Neuronal stem cell (in vitro differentiated cells): ENCODE results near the gene ENOX2.

Experiments used
- DNase-seq: peaks from one replicate; pipeline ENCODE4 v3.0.0-alpha.2; 2013; ENCODE audit warnings: low spot score
- H2AFZ ChIP-seq: one replicate; pipeline ENCODE4 v1.6.1; 2013; ENCODE audit warnings: mild to moderate bottlenecking, low read length, inconsistent platforms
- H2AK5ac ChIP-seq: 2 replicates; pipeline ENCODE4 v1.6.1; 2013; ENCODE audit warnings: low read depth, mild to moderate bottlenecking, inconsistent platforms, low read length, moderate library complexity, mixed read lengths
- H2BK120ac ChIP-seq: 2 replicates; pipeline ENCODE4 v1.6.1; 2013; ENCODE audit warnings: low read depth, mild to moderate bottlenecking, inconsistent platforms, low read length, moderate library complexity, mixed read lengths
- H2BK12ac ChIP-seq: one replicate; pipeline ENCODE4 v1.6.1; 2013; ENCODE audit warnings: low read length, inconsistent platforms
- H2BK15ac ChIP-seq: 2 replicates; pipeline ENCODE4 v1.6.1; 2013; ENCODE audit warnings: mild to moderate bottlenecking, low read length, inconsistent platforms, mixed read lengths
- H2BK5ac ChIP-seq: one replicate; pipeline ENCODE4 v1.6.1; 2013; ENCODE audit warnings: inconsistent platforms, mild to moderate bottlenecking, low read length, moderate library complexity
- H3K14ac ChIP-seq: one replicate; pipeline ENCODE4 v1.6.1; 2013; ENCODE audit warnings: low read length, inconsistent platforms
- H3K18ac ChIP-seq: 2 replicates; pipeline ENCODE4 v1.6.1; 2013; ENCODE audit warnings: low read length, inconsistent platforms
- H3K23ac ChIP-seq: 2 replicates; pipeline ENCODE4 v1.6.1; 2013; ENCODE audit warnings: low read depth, mild to moderate bottlenecking, mixed read lengths, low read length, inconsistent platforms; ENCODE audit not compliant: poor library complexity
- H3K27ac ChIP-seq: replicated peaks from 3 replicates; pipeline ENCODE4 v1.5.1; 2013; ENCODE audit warnings: low read length, inconsistent platforms
- H3K27me3 ChIP-seq, 3 experiments: 2 replicates each; pipeline ENCODE4 v1.6.1; 2013; ENCODE audit warnings: low read length in 3 of 3, mild to moderate bottlenecking in 2 of 3, inconsistent platforms in 1 of 3, low read depth in 1 of 3, mixed read lengths in 1 of 3, moderate library complexity in 1 of 3; ENCODE audit not compliant: control insufficient read depth in 3 of 3, insufficient read depth in 3 of 3
- H3K36me3 ChIP-seq, 2 donors: replicated peaks in 1 of 2; 2 replicates each; pipeline ENCODE4 v1.6.1; 2013; ENCODE audit warnings: low read length in 2 of 2; ENCODE audit not compliant: control insufficient read depth in 2 of 2, insufficient read depth in 2 of 2
- H3K4ac ChIP-seq: 2 replicates; pipeline ENCODE4 v1.6.1; 2013; ENCODE audit warnings: inconsistent platforms, mild to moderate bottlenecking, low read length, moderate library complexity
- H3K4me1 ChIP-seq, 2 donors: 1 replicate in 1 of 2; 2 replicates in 1 of 2; pipeline ENCODE4 v1.6.1; 2013; ENCODE audit warnings: low read length in 2 of 2, low read depth in 1 of 2; ENCODE audit not compliant: control insufficient read depth in 2 of 2, insufficient read depth in 1 of 2
- H3K4me2 ChIP-seq: one replicate; pipeline ENCODE4 v1.6.1; 2013; ENCODE audit warnings: mild to moderate bottlenecking, low read length, inconsistent platforms; ENCODE audit not compliant: insufficient read depth, poor library complexity, severe bottlenecking
- H3K4me3 ChIP-seq, 2 donors: 2 replicates each; pipeline ENCODE4 v1.5.1; 2013; ENCODE audit warnings: low read length in 2 of 2, mild to moderate bottlenecking in 2 of 2, inconsistent platforms in 1 of 2, moderate library complexity in 1 of 2
- H3K79me1 ChIP-seq: one replicate; pipeline ENCODE4 v1.6.1; 2013; ENCODE audit warnings: low read depth, mild to moderate bottlenecking, inconsistent platforms, low read length, moderate library complexity
- H3K9ac ChIP-seq: one replicate; pipeline ENCODE4 v1.6.1; 2013; ENCODE audit warnings: mild to moderate bottlenecking, low read depth, low read length, inconsistent platforms; ENCODE audit not compliant: poor library complexity
- H3K9me3 ChIP-seq, 2 donors: replicated peaks in 1 of 2; 2 replicates each; pipeline versions ENCODE3 to v1.6.1; 2013; ENCODE audit warnings: low read length in 2 of 2, mild to moderate bottlenecking in 2 of 2, inconsistent platforms in 1 of 2, low read depth in 1 of 2, mixed read lengths in 1 of 2, moderate library complexity in 1 of 2; ENCODE audit not compliant: control insufficient read depth in 2 of 2, insufficient read depth in 1 of 2
- H4K8ac ChIP-seq: one replicate; pipeline ENCODE4 v1.6.1; 2013; ENCODE audit warnings: low read depth, mild to moderate bottlenecking, inconsistent platforms, low read length, moderate library complexity
- H4K91ac ChIP-seq: one replicate; pipeline ENCODE4 v1.6.1; 2013; ENCODE audit warnings: low read length, low read depth, mild to moderate bottlenecking, inconsistent platforms; ENCODE audit not compliant: poor library complexity
- WGBS, 2 donors: extraction: QIAGEN DNeasy Blood & Tissue Kit; methylation state at CpG; one replicate each; pipeline ENCODE4 v1.1.7; 2013; ENCODE audit warnings: missing lambda C conversion rate in 2 of 2, mixed read lengths in 1 of 2; ENCODE audit not compliant: insufficient read length in 2 of 2, insufficient replicate concordance in 1 of 2; ENCODE audit errors: extremely low coverage in 2 of 2; 5-methylcytosine and 5-hydroxymethylcytosine counted together

The ENOX2 gene

GRCh38 chrX:130649738-130650137 is 253.3 kb downstream of the ENOX2 start:
- H3K4me3 ChIP-seq = no peak overlapping the region
- no peak overlapping the region for H2BK12ac ChIP-seq
- no peak overlapping the region for H3K14ac ChIP-seq
- no peak for DNase-seq
- no peak overlapping the region for H3K27ac ChIP-seq
- no peaks in the 10 kb centered on the region for H3K4me1 ChIP-seq
- H2AK5ac ChIP-seq = no peak overlapping the region
- H3K36me3 ChIP-seq = no peaks in the 10 kb centered on the region
- H3K9me3 ChIP-seq = no peaks in the 10 kb centered on the region
- no peak overlapping the region for H4K91ac ChIP-seq
- no peak overlapping the region for H2BK5ac ChIP-seq
- H4K8ac ChIP-seq = no peak overlapping the region
- H3K23ac ChIP-seq = no peak overlapping the region
- H3K79me1 ChIP-seq = no peaks in the 10 kb centered on the region
- no peak overlapping the region for H2BK15ac ChIP-seq
- H3K4ac ChIP-seq = no peak overlapping the region
- no peak overlapping the region for H3K9ac ChIP-seq
- no peaks in the 10 kb centered on the region for H3K27me3 ChIP-seq
- no peak overlapping the region for H2AFZ ChIP-seq
- no peak overlapping the region for H3K4me2 ChIP-seq
- H3K18ac ChIP-seq = no peak overlapping the region
- no peak overlapping the region for H2BK120ac ChIP-seq

DNA sequence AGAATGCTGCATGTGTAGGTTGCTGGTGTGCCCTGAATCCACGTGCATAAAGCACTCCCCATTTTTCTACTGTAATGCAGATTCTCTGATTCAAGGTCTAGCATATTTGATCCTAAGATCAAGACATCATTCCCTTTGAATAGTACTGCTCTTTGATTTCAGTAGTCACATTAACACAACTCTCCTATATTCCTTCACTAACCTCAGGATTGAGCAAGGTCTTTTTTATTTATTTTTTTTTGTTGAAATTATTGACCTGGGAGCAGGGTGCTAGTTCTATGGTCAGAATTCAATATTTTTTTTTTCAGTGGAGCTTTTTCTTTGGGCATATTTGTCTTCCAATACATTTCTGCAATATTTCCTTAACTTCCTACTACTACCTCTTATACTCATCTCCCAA is 255.5 kb downstream of the ENOX2 start:
- no peak overlapping the region for H4K91ac ChIP-seq
- H3K4me1 ChIP-seq = no peaks in the 10 kb centered on the region
- no peak overlapping the region for H2AK5ac ChIP-seq
- no peak overlapping the region for H3K14ac ChIP-seq
- no peak overlapping the region for H2BK5ac ChIP-seq
- no peak overlapping the region for H3K9ac ChIP-seq
- H4K8ac ChIP-seq = no peak overlapping the region
- H3K27me3 ChIP-seq = no peaks in the 10 kb centered on the region
- no peak overlapping the region for H3K4me2 ChIP-seq
- H3K36me3 ChIP-seq = no peaks in the 10 kb centered on the region
- no peak overlapping the region for H2BK120ac ChIP-seq
- H3K27ac ChIP-seq = no peak overlapping the region
- H3K79me1 ChIP-seq = no peaks in the 10 kb centered on the region
- H3K18ac ChIP-seq = no peak overlapping the region
- no peak overlapping the region for H2AFZ ChIP-seq
- no peak overlapping the region for H2BK15ac ChIP-seq
- H3K4me3 ChIP-seq = no peak overlapping the region
- H2BK12ac ChIP-seq = no peak overlapping the region
- no peak overlapping the region for H3K23ac ChIP-seq
- no peak overlapping the region for H3K4ac ChIP-seq
- H3K9me3 ChIP-seq = no peaks in the 10 kb centered on the region
- no CpG with 5 or more reads among the region's 1 CpG for WGBS, 2 donors
- no peak for DNase-seq

DNA sequence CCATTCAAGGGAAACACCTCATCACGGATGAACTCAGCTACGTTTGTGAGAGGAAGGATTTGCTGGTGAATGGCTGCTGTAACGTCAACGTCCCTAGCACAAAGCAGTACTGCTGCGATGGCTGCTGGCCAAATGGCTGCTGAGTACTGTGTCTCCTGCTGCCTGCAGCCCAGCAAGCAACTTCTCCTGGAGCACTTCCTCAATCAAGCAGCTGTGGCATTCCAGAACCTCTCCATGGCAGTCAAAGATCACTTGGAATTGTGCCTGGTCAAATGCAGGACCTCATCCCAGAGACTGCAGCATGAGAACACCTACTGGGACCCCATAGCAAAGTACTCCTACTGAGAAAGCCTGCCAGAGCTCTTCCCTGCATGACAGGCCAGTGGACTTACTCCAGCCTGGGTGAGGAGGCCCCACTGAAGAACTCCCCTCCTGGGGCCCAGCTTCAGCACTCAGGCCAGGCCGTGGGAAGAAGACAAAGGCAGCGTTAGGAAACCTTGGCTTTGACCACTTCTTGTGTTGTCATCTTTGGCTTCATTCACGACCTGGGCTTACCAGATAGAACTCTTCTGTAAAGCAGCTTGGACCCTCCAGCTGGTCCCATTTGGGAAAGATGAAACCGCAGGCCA is 256.9 kb downstream of the ENOX2 start:
- Histone ChIP-seq H3K4me3 (no peak overlapping the region), H3K4me2 (no peak overlapping the region), H3K9me3 (no peaks in the 10 kb centered on the region), H3K27me3 (no peaks in the 10 kb centered on the region), H3K4me1 (no peaks in the 10 kb centered on the region), H2BK12ac (no peak overlapping the region), H3K23ac (no peak overlapping the region), H2BK120ac (no peak overlapping the region), H3K4ac (no peak overlapping the region), H3K36me3 (no peaks in the 10 kb centered on the region), H4K91ac (no peak overlapping the region), H2AK5ac (no peak overlapping the region), H3K18ac (no peak overlapping the region), H3K79me1 (no peaks in the 10 kb centered on the region), H3K14ac (no peak overlapping the region), H2AFZ (no peak overlapping the region), H3K9ac (no peak overlapping the region), H3K27ac (no peak overlapping the region), H4K8ac (no peak overlapping the region), H2BK5ac (no peak overlapping the region), H2BK15ac (no peak overlapping the region)
- no peak for DNase-seq
- no CpG with 5 or more reads among the region's 9 CpGs for WGBS, 2 donors

GRCh38 chrX:130637591-130637990 is 265.4 kb downstream of the ENOX2 start:
- H2BK5ac ChIP-seq = no peak overlapping the region

More at GRCh38 chrX:130637591-130637990, 265.4 kb downstream of the ENOX2 start:
- H3K36me3 ChIP-seq = no peaks in the 10 kb centered on the region
- no peak overlapping the region for H3K14ac ChIP-seq
- H3K27ac ChIP-seq = no peak overlapping the region
- H3K27me3 ChIP-seq = no peaks in the 10 kb centered on the region
- no peak overlapping the region for H4K8ac ChIP-seq
- H3K4me2 ChIP-seq = no peak overlapping the region
- no CpG with 5 or more reads among the region's 3 CpGs for WGBS, 2 donors
- DNase-seq = no peak
- H4K91ac ChIP-seq = no peak overlapping the region
- H3K4me3 ChIP-seq = no peak overlapping the region
- H3K18ac ChIP-seq = no peak overlapping the region
- no peak overlapping the region for H3K4ac ChIP-seq
- H2BK120ac ChIP-seq = no peak overlapping the region
- no peak overlapping the region for H2AFZ ChIP-seq
- H2AK5ac ChIP-seq = no peak overlapping the region
- no peak overlapping the region for H3K23ac ChIP-seq
- H3K4me1 ChIP-seq = peaks cover 0 to 3% of the 10 kb centered on the region in 2 donors
- H3K9ac ChIP-seq = no peak overlapping the region
- no peak overlapping the region for H2BK15ac ChIP-seq
- H2BK12ac ChIP-seq = no peak overlapping the region
- H3K79me1 ChIP-seq = no peaks in the 10 kb centered on the region
- H3K9me3 ChIP-seq = no peaks in the 10 kb centered on the region
